Neural crest cell (in vitro differentiated cells): ENCODE data around the gene CLK3. TPM values are rescaled to one million over a fixed set of nuclear protein-coding genes. Genes with fewer than 3 reads are reported as not detected.

Experiments used
- DNase-seq: peaks from one replicate; pipeline ENCODE4 v3.0.0; 2021; ENCODE audit warnings: low read depth, mixed read lengths, low spot score
- H3K27ac Mint-ChIP-seq: one replicate; pipeline ENCODE4 v1.8.0; 2021; ENCODE audit warnings: mild to moderate bottlenecking, mixed read lengths; ENCODE audit not compliant: unreplicated experiment
- H3K27me3 Mint-ChIP-seq: 2 replicates; pipeline ENCODE4 v1.8.0; 2021; ENCODE audit warnings: low read depth, mild to moderate bottlenecking, mixed read lengths
- H3K36me3 Mint-ChIP-seq: 2 replicates; pipeline ENCODE4 v1.8.0; 2021; ENCODE audit warnings: low read depth, mild to moderate bottlenecking, mixed read lengths
- H3K4me1 Mint-ChIP-seq: 2 replicates; pipeline ENCODE4 v1.8.0; 2021; ENCODE audit warnings: mixed read lengths
- H3K4me3 Mint-ChIP-seq: one replicate; pipeline ENCODE4 v1.8.0; 2021; ENCODE audit warnings: mild to moderate bottlenecking, mixed read lengths
- H3K9me3 Mint-ChIP-seq: 2 replicates; pipeline ENCODE4 v1.8.0; 2021; ENCODE audit warnings: mixed read lengths
- CTCF ChIP-seq: fragments of 200-600 bp; sonication (generic); conservative IDR thresholded peaks from 2 replicates; pipeline ENCODE4 v1.5.0; 2021; ENCODE audit warnings: antibody characterized with exemption, mild to moderate bottlenecking
- total RNA-seq: library from RNA; stranded (reverse); gene quantifications from 2 replicates; pipeline ENCODE4 v1.2.1, GENCODE V29; 2021

The CLK3 gene
- total RNA-seq, 1 donor from 2014 or later = 88.7 TPM

DNA sequence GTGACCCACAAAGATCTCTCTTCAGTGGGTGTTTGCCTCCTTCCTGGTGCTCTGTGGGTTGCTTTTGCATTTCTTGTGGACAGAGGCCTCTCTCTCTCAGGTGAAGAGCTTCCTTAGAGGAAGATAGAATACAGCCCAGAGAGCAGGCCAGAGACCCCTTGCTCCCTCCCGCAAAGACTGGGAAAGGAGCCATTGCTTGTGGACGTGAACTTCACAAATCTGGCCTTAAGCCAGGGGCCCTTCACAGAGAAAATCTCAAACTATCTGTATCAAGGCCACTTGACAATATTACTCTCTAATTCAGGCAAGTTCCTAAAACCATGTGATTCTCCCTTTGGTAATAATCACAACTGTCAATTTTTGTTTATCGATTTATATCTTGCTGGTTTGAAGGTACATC, 30.4 kb upstream of the CLK3 start:
- H3K4me3 Mint-ChIP-seq = peak overlapping the region; percentile 77
- peaks cover 8% of the 10 kb centered on the region for H3K36me3 Mint-ChIP-seq
- H3K27me3 Mint-ChIP-seq = peaks cover 3% of the 10 kb centered on the region
- TF ChIP-seq CTCF = no peak
- peaks cover 73% of the 10 kb centered on the region for H3K4me1 Mint-ChIP-seq
- no peaks in the 10 kb centered on the region for H3K9me3 Mint-ChIP-seq
- H3K27ac Mint-ChIP-seq = peak overlapping the region; percentile 45
- DNase-seq = no peak

GRCh38 chr15:74585857-74586256, 29.8 kb upstream of the CLK3 start:
- H3K4me3 Mint-ChIP-seq = no peak overlapping the region
- peak overlapping the region; percentile 32 for H3K27ac Mint-ChIP-seq
- H3K27me3 Mint-ChIP-seq = peaks cover 3% of the 10 kb centered on the region
- no peak for DNase-seq
- no peaks in the 10 kb centered on the region for H3K9me3 Mint-ChIP-seq
- TF ChIP-seq CTCF = no peak
- H3K4me1 Mint-ChIP-seq = peaks cover 73% of the 10 kb centered on the region
- H3K36me3 Mint-ChIP-seq = peaks cover 10% of the 10 kb centered on the region

DNA sequence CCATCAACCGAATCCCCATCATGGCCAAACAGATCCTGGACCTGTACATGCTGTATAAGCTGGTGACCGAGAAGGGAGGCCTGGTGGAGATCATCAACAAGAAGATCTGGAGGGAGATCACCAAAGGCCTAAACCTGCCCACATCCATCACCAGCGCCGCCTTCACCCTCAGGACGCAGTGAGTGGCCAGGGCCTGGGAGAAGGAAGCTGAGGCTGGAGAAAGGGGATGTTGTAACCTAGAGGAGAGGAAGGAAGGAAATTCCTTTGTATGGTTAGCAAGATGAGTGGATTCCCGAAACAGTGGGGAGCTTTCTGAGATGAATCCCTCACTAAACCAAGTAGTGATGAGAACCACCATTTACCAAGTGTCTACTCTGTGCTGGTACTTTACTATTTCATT, 25.8 kb upstream of the CLK3 start:
- no peaks in the 10 kb centered on the region for H3K9me3 Mint-ChIP-seq
- H3K27me3 Mint-ChIP-seq = peaks cover 3% of the 10 kb centered on the region
- H3K27ac Mint-ChIP-seq = no peak overlapping the region
- DNase-seq = no peak
- H3K4me3 Mint-ChIP-seq = no peak overlapping the region
- H3K36me3 Mint-ChIP-seq = peaks cover 15% of the 10 kb centered on the region
- H3K4me1 Mint-ChIP-seq = peaks cover 51% of the 10 kb centered on the region
- TF ChIP-seq CTCF = no peak

- H3K9me3 Mint-ChIP-seq = no peaks in the 10 kb centered on the region
Measured at GRCh38 chr15:74592222-74592621, 23.4 kb upstream of the CLK3 start.

GRCh38 chr15:74593122-74593521, 22.5 kb upstream of the CLK3 start:
- Mint-ChIP-seq H3K4me3 (no peak overlapping the region), H3K36me3 (peaks cover 21% of the 10 kb centered on the region), H3K9me3 (no peaks in the 10 kb centered on the region), H3K4me1 (peaks cover 22% of the 10 kb centered on the region), H3K27me3 (peaks cover 3% of the 10 kb centered on the region), H3K27ac (no peak overlapping the region)
- TF ChIP-seq CTCF = no peak
- no peak for DNase-seq

More at GRCh38 chr15:74592222-74592621, 23.4 kb upstream of the CLK3 start:
- Mint-ChIP-seq H3K36me3 (peaks cover 18% of the 10 kb centered on the region), H3K4me3 (no peak overlapping the region), H3K27ac (no peak overlapping the region), H3K27me3 (peaks cover 3% of the 10 kb centered on the region), H3K4me1 (peaks cover 27% of the 10 kb centered on the region)
- DNase-seq = no peak
- TF ChIP-seq CTCF = no peak

- Mint-ChIP-seq H3K27me3 (peaks cover 2% of the 10 kb centered on the region), H3K4me3 (no peak overlapping the region), H3K36me3 (peaks cover 27% of the 10 kb centered on the region), H3K4me1 (peaks cover 15% of the 10 kb centered on the region), H3K27ac (peak overlapping the region; percentile 43), H3K9me3 (no peaks in the 10 kb centered on the region)
- no peak for DNase-seq
- TF ChIP-seq CTCF = no peak
Measured at GRCh38 chr15:74594455-74594854, 21.2 kb upstream of the CLK3 start.
